ENCODE data around the gene LIN28B.
"Not testable (repeated sequence)": the region's sequence is repeated elsewhere in the genome, so short reads cannot be mapped to it uniquely, and the experiment has no call there.

The LIN28B gene, protein sequence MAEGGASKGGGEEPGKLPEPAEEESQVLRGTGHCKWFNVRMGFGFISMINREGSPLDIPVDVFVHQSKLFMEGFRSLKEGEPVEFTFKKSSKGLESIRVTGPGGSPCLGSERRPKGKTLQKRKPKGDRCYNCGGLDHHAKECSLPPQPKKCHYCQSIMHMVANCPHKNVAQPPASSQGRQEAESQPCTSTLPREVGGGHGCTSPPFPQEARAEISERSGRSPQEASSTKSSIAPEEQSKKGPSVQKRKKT

DNA sequence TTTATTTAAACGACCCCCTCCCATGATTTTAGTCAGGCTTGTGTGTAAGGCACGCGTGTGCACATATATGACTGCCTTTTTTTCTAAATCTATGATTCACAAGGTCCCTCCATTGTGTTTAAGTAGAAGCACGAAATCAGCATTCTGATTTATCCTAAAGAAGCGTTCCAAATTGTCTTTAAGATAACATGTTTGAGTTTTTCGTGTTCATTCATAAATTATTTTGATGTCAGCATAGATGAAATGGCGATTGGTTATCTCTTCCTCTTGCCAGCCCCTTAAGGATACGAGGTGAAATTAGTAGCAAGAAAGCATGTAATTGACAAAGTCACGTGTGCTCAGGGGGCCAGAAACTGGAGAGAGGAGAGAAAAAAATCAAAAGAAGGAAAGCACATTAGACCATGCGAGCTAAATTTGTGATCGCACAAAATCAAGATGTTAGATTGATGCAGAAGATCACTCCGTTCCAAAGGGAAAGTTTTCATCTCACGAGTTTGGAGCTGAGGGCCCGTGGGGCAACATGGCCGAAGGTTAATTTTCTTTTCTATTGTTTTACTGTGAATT lies at the start of gene LIN28B:
Gene LIN28B (plus strand): TSS at position 377 of the 564 bp plus-strand sequence. CDS start 144 bp downstream, at position 521.
- no peak for DNase-seq

DNA sequence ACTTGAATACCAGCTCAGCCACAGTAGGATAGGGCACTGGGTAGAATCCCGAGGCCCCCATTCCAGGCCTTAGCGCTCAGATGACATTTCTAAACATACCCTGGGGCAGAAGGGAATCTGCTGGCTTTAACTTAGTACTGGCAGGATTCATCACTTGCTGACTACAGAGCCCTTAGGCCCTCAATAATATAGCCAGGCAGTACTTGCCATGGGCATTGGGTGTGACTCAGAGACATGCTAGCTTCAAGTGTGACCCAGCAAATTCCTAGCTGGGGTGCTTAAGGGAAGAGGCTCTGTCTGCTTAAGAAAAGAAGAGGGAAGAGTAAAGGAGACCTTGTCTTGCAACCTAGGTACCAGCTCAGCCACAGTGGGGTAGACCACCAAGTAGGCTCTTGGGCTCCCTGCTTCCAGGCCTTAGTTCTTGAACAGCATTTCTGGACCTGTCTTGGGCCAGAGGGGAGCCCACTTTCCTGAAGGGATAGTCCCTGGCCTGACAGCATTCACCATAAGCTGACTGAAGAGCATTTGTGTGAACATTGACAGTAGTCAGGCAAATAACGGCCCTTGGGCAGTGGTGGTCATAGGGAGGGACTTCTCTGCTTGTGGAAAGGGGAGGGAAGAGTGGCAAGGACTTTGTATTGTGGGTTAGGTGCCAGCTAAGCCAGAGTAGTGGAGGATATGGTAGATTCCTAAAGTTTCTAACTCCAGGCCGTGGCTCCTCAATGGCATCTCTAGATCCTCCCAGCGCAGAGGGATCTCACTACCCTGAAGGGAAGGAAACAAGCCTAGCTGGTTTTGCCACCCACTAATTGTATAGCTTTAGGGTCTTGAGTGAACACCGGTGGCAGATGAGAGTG lies 48.6 kb upstream of the LIN28B start:
- no peak for DNase-seq

DNA sequence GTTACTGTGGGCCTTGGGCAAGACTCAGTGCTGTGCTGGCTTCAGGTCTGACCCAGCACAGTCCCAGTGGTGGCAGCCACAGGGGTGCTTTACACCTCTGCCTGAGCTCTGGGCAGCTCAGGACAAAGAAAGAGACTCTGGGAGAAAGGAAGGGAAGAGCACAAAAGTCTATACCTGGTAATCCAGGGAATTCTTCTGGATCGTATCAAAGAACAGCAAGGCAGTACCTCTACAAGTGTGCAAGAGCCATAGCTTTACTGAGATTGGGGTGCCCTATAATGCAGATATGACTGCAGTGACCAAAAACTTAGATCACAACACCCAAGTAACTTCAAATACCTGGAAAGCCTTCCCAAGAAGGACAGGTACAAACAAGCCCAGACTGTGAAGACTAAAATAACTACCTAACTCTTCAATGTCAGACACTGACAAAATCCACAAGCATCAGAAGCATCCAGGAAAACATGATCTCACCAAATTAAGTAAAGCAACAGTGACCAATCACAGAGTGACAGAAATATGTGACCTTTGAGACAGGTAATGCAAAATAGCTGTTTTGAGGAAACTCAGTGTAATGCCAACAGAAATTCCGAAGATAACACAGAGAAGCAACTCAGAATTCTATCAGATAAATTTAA lies 47.9 kb upstream of the LIN28B start:
- DNase-seq = no peak

DNA sequence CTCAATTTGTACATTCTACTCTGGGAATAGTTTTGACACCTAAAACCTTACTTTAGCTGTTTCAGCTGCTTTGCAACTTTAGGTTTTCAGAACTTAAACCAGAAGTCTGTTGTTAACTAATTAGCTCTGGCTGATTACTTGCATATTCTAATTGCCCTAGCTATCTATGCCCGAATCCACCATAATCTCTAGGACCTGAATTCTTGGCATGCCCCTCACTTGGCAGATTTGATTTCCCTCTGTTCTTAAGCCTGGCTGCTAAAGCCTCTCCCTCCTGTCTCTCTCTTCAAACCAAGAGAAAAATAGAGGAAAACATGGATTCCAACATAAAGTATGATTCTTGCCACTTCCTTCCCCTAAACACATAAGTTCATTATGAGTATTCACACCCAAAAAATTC lies 35.0 kb upstream of the LIN28B start:
- no peak for DNase-seq

DNA sequence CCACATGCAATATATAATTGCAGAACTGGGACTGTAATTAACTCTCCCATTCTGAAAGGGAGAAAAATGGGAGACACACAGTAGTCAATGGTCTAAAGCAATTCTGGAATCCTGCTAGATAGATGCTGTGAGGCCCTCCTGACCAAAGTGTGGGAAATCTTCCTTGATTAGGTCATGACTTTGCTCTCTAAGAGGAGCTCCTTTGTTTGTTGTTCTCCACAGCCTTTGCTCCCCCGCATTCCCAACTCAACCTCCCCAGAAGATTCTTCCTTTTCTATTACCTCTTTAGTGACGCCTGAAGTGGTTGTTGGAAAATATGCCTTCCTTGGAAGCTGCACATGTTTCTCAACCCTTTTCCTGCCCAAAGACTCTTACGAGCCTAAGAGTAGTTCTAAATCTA lies 28.8 kb upstream of the LIN28B start:
- DNase-seq = no peak

DNA sequence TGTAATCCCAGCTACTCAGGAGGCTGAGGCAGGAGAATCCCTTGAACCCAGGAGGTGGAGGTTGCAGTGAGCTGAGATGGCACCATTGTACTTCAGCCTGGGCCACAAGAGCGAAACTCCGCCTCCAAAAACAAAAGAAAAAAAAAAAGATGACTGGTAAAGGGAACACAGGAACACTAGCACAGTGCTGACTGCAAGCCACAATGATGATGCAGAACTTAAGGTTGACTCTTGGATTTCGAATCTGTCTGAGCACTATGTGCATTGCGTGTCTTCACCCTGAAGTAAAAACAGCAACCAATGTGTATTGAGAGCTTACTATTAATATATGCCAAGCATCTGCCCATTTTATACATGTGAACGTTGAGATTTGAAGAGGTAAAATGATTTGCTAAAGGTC lies 27.6 kb upstream of the LIN28B start:
- no peak for DNase-seq

DNA sequence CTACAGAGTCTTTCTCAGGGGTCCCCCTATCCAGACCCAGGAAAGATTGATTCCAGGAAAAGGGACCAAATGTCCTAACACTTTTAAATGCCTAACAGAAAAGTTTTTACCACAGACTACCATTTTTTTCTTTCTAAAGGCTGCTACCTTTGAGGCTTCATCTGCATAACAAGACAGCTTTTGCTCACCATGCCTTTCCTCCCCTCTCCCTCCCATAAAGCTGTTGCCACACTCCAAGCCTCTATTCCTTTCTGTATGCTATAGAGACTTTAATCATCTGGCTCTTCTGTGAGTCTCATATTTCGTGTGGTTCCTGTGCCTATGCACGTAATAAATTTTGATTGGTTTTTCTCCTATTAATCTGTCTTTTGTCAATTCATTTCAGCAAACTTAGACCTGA lies 26.0 kb upstream of the LIN28B start:
- no peak for DNase-seq

DNA sequence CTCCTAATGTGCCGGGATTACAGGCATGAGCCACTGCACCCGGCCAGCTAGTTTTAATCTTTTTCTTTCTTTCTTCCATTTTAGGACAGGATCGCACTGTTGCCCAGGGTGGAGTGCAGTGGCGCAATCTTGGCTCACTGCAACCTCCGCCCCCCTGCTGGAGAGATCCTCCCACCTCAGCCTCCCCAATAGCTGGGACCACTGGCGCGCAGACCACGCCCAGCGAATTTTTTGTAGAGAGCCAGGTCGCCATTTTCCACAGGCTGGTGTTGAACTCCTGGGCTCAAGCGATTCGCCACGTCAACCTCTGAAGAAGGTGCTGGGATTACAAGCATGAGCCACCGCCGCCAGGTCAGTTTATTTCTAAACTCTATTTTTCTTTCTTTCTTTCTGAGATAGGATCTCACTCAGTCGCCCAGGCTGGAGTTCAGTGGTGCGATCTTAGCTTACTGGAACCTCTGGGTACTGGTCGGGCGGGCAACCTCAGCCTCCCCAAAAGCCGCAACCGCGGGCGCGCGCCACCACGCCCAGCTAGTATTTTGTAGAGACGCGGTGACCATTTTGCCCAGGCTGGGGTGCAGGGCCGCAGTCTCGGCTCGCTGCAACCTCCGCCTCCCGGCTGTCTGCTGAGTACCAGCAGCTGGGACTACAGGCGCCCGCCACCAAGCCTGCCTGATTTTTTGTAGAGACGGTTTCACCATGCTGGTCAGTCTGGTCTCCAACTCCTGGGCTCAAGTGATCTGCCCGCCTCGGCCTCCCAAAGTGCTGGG lies 20.0 kb upstream of the LIN28B start:
- no peak for DNase-seq

DNA sequence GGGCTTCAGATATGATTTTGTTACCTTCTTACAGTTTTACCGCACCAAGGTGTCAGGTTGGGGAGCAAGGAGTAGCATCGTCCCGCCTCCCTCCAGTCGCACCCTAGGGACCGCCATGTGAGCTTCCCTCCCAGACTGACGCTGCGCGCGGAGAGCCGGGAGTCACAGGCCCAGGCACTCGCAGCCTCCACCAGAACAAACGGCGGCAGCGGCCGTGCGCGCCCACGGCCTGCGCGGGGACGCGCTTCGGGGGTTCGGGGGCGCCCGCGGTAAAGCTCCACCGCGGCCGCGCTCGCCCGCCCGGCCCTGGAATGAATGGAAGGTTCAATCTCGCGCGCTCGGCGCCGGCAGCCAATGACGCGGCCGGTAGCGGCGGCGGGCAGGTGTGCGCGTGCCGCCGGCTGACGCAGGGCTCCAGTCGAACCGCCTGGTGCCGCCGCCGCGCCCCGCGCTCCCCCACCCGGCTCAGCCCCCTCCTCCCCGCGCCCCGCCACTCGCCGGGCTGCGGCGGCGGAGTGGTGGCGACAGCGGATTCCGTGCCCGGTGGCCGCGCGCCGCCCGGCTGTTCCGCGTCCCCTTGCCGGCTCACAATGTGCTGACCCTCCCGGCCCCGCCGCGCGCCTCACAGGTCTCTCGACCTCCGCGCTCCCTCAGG lies 16.5 kb upstream of the LIN28B start:
- DNase-seq = no peak

DNA sequence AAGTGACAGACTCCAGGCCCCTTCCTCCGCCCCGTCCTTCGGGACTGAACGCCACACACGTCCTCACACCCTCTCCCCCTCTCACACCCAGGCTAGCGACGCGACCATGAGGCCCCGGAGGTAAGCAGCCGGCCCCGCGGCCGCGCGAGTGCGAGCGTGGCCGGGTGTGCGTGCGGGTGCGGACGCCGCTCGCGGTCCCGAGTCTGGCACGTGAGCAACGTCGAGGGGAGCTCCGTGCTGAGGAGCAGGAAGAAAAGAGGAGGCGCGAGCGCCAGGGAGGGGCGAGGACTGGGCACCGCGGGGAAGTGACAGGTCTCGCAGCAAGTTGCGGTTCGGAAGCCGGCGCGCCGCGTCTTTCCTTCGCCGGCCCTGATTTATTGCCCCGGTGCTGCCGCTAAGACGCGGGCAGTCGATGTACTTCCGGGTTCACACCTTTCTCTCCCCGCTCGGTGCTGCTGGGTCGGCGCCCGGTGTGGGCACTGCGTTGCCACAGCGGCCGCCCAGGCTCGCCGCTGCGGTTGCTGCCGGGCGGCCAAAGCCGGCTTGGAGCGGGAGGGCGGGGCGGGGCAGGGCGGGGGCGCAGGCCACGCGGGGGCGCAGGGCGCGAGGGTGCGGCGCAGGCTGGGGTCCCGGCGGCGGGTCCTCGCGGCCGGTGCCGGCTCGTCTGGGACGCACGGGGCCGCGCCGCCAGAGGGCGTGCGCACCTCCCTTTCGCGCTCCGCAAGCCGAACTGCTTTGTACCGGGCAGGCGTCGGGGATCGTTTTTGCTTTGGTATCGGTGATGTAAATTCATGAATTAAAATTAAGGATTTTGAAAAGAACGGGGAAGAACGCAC lies 15.8 kb upstream of the LIN28B start:
- peak; percentile 41 to 46 for DNase-seq

DNA sequence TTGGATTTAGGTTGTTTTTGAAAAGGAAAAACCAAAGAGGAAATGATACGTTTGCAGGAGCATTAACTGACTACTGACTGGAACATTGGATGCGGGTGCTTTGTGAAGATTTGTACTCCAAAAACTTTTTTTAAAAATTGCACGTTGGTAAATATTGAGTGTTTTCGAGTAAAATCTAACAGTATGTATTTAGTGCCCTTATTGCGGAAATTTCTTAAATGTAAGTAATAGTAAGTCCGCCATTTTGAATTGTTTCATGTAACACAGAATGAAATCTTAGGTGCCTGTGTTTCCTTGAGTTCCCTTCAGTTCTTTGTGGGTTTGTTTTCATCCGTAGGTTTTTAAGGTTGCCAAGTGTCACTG lies 15.2 kb upstream of the LIN28B start:
- no peak for DNase-seq

DNA sequence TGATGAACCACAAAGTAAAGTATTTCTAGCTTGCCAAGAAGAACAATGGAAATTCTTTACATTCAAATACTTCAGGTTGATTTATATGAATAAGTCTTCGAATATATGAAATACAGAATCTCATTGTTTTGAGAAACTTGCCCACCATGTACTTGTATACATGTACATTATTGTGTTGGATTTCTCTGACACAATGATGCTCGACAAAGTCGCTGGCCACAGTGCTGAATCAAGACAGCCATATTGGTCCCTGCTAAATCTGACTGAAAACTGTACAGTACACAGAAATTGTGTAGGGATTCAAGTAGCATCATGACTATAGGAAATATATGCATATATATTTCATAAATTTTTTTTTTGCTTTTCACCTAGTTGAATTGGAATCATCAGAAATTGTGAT lies 13.1 kb upstream of the LIN28B start:
- DNase-seq = no peak

DNA sequence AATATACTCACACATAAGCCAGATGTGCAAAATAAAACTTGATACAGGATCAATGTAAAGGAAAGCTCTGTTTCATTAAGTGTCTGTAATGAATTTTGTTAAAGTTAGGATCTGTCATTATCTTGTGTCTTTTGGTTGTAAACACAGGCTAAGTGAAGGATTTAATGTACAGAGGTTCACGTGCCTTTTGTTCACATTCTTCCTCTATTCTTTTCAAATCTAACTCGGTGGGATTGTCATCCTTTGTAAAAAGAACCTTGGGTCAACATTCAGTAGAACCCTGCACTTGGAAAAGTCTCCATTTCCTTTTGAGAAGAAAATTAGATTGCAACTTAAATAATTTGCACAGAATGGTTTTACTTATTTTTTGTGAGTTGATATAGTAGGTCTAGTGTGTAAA lies 7.7 kb upstream of the LIN28B start:
- DNase-seq = no peak

DNA sequence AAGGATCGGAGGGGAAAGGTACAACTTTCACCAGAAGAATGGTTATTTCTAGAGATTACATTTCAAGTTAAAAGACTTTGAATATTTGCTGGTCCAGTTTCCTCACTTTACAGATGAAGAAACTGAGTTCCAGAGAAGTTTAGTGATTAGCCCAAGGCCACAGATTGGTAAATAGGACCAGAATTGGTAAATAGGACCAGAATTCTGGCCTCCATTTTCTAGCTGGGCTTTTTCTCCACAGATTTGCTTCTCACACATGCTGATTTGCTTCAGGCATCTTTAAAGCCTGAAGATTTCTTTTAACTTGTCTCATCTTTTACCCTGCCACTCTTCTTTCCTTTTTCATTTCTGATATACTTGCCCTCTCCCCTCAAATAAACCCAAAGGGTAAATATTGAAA lies 5.2 kb upstream of the LIN28B start:
- DNase-seq = no peak

DNA sequence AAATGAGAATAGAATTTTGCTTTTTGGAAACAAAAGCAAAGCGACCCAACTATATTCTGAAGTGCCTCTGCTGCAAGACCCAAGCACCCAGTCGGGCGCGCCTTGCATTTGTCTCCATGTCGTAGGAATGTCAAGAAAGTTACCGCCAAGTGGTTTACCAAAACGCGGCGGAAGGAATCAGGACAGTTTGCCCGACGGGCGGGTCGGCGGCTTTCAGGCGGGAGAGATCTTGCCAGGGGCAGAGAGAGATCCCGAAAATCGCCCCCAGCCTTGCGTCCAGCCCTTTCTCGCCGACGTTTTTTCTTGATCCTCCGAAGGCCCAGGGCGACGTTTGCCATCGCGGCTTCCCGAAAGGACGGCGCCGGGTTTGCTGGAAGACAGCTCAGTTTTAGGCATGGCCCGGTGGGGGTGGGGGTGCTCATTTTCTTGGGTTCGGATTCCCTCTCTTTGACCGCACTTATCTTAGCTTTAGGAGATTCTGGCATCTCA lies 4.0 kb upstream of the LIN28B start:
- no peak for DNase-seq

DNA sequence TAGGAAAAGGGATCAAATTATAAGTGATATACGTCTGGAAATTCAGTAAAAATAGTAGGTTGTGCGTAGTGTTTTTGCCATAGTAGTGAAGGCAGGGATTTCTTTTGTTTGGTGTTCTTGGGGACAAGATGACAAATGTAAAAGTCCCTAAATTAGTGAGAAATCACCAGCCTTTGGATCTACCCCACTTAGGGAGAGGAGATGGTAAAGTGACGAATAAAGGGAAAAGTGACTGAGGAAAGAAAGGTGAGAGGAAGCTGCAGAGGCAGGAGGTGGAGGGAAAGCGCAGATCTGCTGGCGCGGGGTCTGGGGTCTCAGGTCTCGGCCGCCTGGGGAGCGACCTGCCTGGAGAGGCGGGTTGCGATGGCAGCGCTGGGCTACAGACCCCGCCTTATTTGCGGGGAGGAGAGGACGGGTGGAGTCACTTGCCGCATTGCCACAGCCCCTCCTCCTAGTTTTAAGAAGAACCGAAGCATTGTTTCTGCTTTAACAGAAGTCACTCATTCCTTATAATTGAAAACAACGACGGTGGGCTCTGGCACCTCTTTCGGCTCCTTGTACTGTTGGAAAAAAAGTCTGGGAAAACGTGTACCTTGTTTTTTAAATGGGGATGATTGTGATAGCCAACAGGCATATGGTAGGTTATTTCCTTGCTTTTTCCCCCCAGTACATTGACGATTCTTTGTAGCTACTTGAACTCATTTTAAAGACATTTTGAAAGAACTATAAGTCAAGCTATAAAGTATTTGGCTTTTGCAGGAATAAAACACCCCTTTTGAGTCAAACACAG lies 3.3 kb upstream of the LIN28B start:
- DNase-seq = not testable (repeated sequence)

DNA sequence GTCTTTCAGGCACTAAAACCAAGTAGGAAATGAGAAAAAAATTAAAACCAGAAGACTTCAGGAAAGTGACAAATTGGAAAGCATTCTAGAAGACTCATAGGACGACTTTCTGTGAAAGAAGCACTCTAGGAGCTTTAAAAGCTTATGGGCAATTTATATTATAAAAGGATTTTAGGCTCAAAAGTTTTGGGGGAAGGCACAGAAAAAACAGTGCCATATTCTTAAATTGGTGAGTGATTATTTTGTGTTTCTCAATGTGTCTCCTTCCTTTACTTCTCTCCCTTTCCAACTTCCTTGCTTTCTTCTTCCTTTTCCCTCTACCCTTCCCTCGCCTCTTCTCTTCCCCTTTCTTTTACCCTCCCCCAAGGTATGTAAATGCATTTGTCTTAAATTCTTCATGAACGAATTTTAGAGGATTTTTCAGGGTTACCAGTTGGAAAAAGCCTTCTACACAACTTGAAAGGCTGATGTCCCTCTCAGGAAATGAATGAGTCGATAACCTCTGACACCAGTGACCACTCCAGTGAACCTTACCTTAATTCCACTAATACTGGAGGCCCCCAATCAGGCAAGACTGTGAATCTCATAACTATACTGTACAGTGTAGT lies 2.6 kb upstream of the LIN28B start:
- DNase-seq = no peak

DNA sequence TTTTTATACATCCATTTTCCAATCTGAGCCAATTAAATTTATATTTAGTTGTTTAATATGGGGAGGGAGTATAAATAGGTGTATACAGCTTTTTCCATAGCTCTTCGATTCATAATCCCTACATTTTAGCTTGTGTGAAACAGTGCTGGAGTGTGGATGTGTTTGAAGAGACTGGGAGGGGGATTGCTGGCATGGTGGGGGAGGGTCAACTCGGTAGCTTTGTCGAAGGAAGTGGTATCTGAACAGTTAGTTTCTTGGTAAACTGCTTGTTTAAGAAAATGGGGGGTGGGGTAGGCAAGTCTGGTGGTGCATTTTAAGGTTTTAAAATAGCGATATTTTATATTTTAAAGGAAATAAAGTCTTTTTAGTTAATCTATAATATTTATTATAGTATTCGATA lies 1.4 kb upstream of the LIN28B start:
- no peak for DNase-seq

DNA sequence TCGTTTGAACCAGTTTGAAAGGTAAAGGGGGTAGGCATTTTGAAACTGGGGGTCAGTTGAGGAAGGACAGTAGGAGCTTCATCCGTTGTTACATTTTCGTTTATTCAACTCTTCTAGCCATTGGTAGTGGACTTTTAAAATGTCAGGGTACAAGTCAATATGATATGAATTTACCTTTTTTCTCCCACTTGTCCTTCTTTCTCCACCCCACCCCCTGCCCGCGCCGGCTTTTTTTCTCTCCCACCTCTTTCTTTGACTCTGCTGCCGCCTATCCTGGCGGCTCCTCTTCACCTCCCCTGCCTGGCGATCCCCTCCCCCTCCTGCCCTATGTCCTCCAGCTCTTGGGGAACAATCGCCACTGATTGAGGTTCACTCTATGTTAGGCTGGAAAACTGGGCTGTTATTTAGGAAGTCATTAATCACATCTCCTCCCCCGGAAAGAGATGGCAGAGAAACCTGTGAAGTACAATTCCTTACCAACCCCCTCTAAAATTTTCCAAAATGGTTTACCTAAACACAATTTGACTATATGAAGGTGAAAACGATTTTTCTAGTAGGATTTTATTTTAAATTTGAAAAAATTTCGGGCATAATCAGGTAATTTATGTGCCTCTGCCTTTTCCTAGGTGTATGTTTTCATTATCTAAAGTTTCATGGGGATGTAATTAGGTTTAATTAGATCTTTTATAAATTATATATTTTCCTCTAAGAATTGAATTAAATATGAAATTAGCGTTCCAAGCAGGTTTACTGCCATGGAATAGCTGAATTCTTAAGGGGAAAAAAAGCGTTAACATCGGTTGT lies 778 bp upstream of the LIN28B start:
- DNase-seq = no peak

Data from NCI-H187 (cell line).